ENCODE measurements around the gene ITGA8. TPM values are rescaled to one million over a fixed set of nuclear protein-coding genes. Genes with fewer than 3 reads are reported as not detected.

Gene ITGA8
- polyA plus RNA-seq, 3 donors = not detected

DNA sequence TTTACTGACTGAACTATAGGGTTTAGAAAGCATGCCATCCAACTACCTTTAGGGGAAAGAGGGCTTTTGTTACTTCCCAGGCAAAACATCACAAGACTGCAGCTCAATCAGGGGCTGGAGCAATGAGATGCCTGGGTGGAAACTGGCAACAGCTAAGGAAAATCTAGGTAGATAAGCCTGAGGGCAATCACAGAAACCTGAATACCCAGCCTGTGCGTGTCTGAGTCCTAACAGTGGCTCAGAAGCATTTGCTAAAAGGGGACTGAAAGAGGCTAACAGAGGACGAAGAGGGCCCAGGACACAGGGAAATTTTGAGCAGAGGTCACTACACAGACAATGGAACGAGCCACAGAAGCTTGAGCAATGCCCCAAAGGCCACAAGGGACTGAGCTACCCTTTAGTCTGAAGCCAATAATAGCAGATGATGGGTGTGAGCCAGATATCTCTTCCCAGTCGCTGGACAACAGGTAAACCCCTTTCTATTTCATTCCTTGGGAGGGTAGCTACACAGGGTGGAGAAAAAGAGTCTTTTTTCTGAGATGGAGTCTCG, 79.1 kb downstream of the ITGA8 start:
- DNase-seq = no peak
- H2AFZ ChIP-seq (ENCODE audit: insufficient read depth, low read depth, low read length, poor library complexity, severe bottlenecking) = no peak overlapping the region
- no peak overlapping the region for H3K4me2 ChIP-seq (replicated peaks; ENCODE audit: extremely low read depth, low read length, poor library complexity, severe bottlenecking)
- H3K27ac ChIP-seq (ENCODE audit: low read depth in 1 of 2, low read length in 2 of 2) = no peak overlapping the region
- TF ChIP-seq, protein P1, sequence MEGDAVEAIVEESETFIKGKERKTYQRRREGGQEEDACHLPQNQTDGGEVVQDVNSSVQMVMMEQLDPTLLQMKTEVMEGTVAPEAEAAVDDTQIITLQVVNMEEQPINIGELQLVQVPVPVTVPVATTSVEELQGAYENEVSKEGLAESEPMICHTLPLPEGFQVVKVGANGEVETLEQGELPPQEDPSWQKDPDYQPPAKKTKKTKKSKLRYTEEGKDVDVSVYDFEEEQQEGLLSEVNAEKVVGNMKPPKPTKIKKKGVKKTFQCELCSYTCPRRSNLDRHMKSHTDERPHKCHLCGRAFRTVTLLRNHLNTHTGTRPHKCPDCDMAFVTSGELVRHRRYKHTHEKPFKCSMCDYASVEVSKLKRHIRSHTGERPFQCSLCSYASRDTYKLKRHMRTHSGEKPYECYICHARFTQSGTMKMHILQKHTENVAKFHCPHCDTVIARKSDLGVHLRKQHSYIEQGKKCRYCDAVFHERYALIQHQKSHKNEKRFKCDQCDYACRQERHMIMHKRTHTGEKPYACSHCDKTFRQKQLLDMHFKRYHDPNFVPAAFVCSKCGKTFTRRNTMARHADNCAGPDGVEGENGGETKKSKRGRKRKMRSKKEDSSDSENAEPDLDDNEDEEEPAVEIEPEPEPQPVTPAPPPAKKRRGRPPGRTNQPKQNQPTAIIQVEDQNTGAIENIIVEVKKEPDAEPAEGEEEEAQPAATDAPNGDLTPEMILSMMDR (IDR thresholded peaks at IDR 0.05) = no peak
- peaks cover 3 to 6% (median 3%) of the 10 kb centered on the region in 3 donors for H3K27me3 Mint-ChIP-seq (ENCODE audit: low read depth in 3 of 3)
- 82% methylated on average over 4 of the region's 5 CpGs for WGBS (ENCODE audit: insufficient coverage)
- H3K4me3 Mint-ChIP-seq = no peak overlapping the region
- no peaks in the 10 kb centered on the region for H3K79me2 ChIP-seq (ENCODE audit: insufficient read depth, low read length)
- no peak overlapping the region for H3K9ac ChIP-seq (ENCODE audit: insufficient read depth, low read length, poor library complexity, severe bottlenecking)
- H4K20me1 ChIP-seq (ENCODE audit: insufficient read depth, low read length) = no peaks in the 10 kb centered on the region
- no peaks in the 10 kb centered on the region for H3K27me3 ChIP-seq (ENCODE audit: control insufficient read depth in 2 of 2, insufficient read depth in 2 of 2, low read length in 2 of 2)
- H3K4me1 Mint-ChIP-seq = no peaks in the 10 kb centered on the region
- H3K36me3 Mint-ChIP-seq = no peaks in the 10 kb centered on the region
- no peaks in the 10 kb centered on the region for H3K36me3 ChIP-seq (replicated peaks in 1 of 2; ENCODE audit: control insufficient read depth in 1 of 2, insufficient read depth in 2 of 2, low read length in 2 of 2)
- no peak overlapping the region for H3K27ac Mint-ChIP-seq
- H3K4me3 ChIP-seq (replicated peaks in 1 of 3; ENCODE audit: low read depth in 2 of 3, low read length in 3 of 3) = no peak overlapping the region
- H3K4me1 ChIP-seq (ENCODE audit: control insufficient read depth in 1 of 2, insufficient read depth in 2 of 2, low read length in 2 of 2) = no peaks in the 10 kb centered on the region
- no peaks in the 10 kb centered on the region for H3K9me3 ChIP-seq (replicated peaks in 1 of 2; ENCODE audit: control insufficient read depth in 1 of 2, insufficient read depth in 1 of 2, low read length in 2 of 2)
- intact Hi-C loops (cut with micrococcal nuclease) = no loop called here
- peaks cover 0 to 2% (median 0%) of the 10 kb centered on the region in 7 donors for H3K9me3 Mint-ChIP-seq

DNA sequence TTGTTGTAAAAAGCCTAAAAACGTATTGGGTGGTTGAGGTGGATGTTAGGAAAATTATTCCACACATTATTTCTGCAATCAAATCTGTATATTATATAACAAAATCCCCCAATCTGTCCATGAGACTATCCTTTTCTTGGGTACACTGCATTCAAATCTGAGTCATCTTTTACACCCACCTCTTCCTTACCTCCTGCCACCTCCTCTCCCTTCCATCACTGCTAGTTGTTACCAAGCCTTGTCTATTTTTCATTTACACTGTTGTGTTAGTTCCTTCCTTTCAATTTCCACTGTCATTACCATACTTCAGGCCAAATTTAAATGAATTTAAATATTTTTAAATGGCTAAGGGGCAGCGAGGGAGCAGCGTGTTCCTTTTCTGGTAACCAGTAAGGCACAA, 83.3 kb downstream of the ITGA8 start:
- TF ChIP-seq, protein P1 (IDR thresholded peaks at IDR 0.05) = no peak
- H3K36me3 Mint-ChIP-seq = no peaks in the 10 kb centered on the region

More for the DNA sequence above, 83.3 kb downstream of the ITGA8 start:
- DNase-seq = no peak
- no peak overlapping the region for H3K27ac ChIP-seq (ENCODE audit: low read depth in 1 of 2, low read length in 2 of 2)
- H3K36me3 ChIP-seq (replicated peaks in 1 of 2; ENCODE audit: control insufficient read depth in 1 of 2, insufficient read depth in 2 of 2, low read length in 2 of 2) = no peaks in the 10 kb centered on the region
- WGBS (ENCODE audit: insufficient coverage) = 100% methylated on average over 2 of the region's 3 CpGs
- Mint-ChIP-seq H3K9me3 (peaks cover 0 to 2% (median 0%) of the 10 kb centered on the region in 7 donors), H3K4me3 (no peak overlapping the region), H3K27me3 (ENCODE audit: low read depth in 3 of 3) (peaks cover 2 to 7% (median 2%) of the 10 kb centered on the region in 3 donors), H3K4me1 (no peaks in the 10 kb centered on the region), H3K27ac (no peak overlapping the region)
- intact Hi-C loops (cut with micrococcal nuclease) = no loop called here
- no peaks in the 10 kb centered on the region for H3K79me2 ChIP-seq (ENCODE audit: insufficient read depth, low read length)
- no peaks in the 10 kb centered on the region for H4K20me1 ChIP-seq (ENCODE audit: insufficient read depth, low read length)
- no peaks in the 10 kb centered on the region for H3K27me3 ChIP-seq (ENCODE audit: control insufficient read depth in 2 of 2, insufficient read depth in 2 of 2, low read length in 2 of 2)
- no peaks in the 10 kb centered on the region for H3K9me3 ChIP-seq (replicated peaks in 1 of 2; ENCODE audit: control insufficient read depth in 1 of 2, insufficient read depth in 1 of 2, low read length in 2 of 2)
- H3K4me2 ChIP-seq (replicated peaks; ENCODE audit: extremely low read depth, low read length, poor library complexity, severe bottlenecking) = no peak overlapping the region
- H3K9ac ChIP-seq (ENCODE audit: insufficient read depth, low read length, poor library complexity, severe bottlenecking) = no peak overlapping the region
- no peak overlapping the region for H2AFZ ChIP-seq (ENCODE audit: insufficient read depth, low read depth, low read length, poor library complexity, severe bottlenecking)
- H3K4me1 ChIP-seq (ENCODE audit: control insufficient read depth in 1 of 2, insufficient read depth in 2 of 2, low read length in 2 of 2) = no peaks in the 10 kb centered on the region
- no peak overlapping the region for H3K4me3 ChIP-seq (replicated peaks in 1 of 3; ENCODE audit: low read depth in 2 of 3, low read length in 3 of 3)
